ENCODE measurements around the gene NUDT1. TPM values are rescaled to one million over a fixed set of nuclear protein-coding genes. Genes with fewer than 3 reads are reported as not detected.
"Not testable (repeated sequence)": the region's sequence is repeated elsewhere in the genome, so short reads cannot be mapped to it uniquely, and the experiment has no call there.

NUDT1 gene
- total and polyA plus RNA-seq, 4 donors = 14.1 to 38.1 (median 33.2) TPM

- no peaks in the 10 kb centered on the region for H3K4me1 ChIP-seq (ENCODE audit: control insufficient read depth, insufficient read depth, low read length)
- no peaks in the 10 kb centered on the region for H3K9me3 ChIP-seq (ENCODE audit: control insufficient read depth, insufficient read depth, low read length)
- DNase-seq (ENCODE audit: low read depth in 4 of 6, low spot score in 6 of 6) = peak in 1 of 6 donors; percentile 28
- no peak overlapping the region for H3K4me3 ChIP-seq (ENCODE audit: low read depth, low read length)
- WGBS (ENCODE audit: insufficient coverage) = 100% methylated on average over 1 of the region's 5 CpGs
- no peak overlapping the region for H3K27ac ChIP-seq (ENCODE audit: low read depth, low read length)
- peaks cover 75% of the 10 kb centered on the region for H3K36me3 ChIP-seq (ENCODE audit: control insufficient read depth, insufficient read depth, low read length)
- H3K27me3 ChIP-seq (ENCODE audit: control insufficient read depth, insufficient read depth, low read length) = no peaks in the 10 kb centered on the region
Measured at GRCh38 chr7:2260820-2261219, 18.8 kb downstream of the NUDT1 start.

DNA sequence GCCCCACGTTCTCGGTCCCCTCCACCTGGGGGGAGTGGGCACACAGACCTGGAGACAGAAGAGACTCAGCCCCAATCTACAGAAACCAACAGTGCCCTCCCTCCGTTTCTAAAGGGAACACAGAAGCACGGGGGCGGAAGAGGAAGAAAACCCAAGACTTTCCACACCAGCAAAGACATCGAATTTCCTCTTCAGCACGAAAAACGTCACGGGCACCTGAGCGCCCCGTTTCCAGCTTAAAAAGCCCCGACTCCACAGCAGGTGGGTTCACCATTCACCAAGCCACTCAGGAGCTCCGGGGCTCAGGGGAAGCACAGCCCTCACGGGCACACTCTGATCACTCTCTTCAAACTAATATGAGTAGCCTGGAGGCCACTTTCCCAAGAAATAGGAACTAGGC, 19.6 kb downstream of the NUDT1 start:
- H3K4me1 ChIP-seq (ENCODE audit: control insufficient read depth, insufficient read depth, low read length) = no peaks in the 10 kb centered on the region
- H3K9me3 ChIP-seq (ENCODE audit: control insufficient read depth, insufficient read depth, low read length) = no peaks in the 10 kb centered on the region
- H3K27me3 ChIP-seq (ENCODE audit: control insufficient read depth, insufficient read depth, low read length) = no peaks in the 10 kb centered on the region
- peaks cover 67% of the 10 kb centered on the region for H3K36me3 ChIP-seq (ENCODE audit: control insufficient read depth, insufficient read depth, low read length)
- WGBS (ENCODE audit: insufficient coverage) = 90% methylated on average over 14 of the region's 14 CpGs
- DNase-seq (ENCODE audit: low read depth in 4 of 6, low spot score in 6 of 6) = no peak
- H3K4me3 ChIP-seq (ENCODE audit: low read depth, low read length) = no peak overlapping the region
- no peak overlapping the region for H3K27ac ChIP-seq (ENCODE audit: low read depth, low read length)

- H3K9me3 ChIP-seq (ENCODE audit: control insufficient read depth, insufficient read depth, low read length) = no peaks in the 10 kb centered on the region
- no peak overlapping the region for H3K4me3 ChIP-seq (ENCODE audit: low read depth, low read length)
- no peak for DNase-seq (ENCODE audit: low read depth in 4 of 6, low spot score in 6 of 6)
- H3K36me3 ChIP-seq (ENCODE audit: control insufficient read depth, insufficient read depth, low read length) = peaks cover 55% of the 10 kb centered on the region
- H3K4me1 ChIP-seq (ENCODE audit: control insufficient read depth, insufficient read depth, low read length) = no peaks in the 10 kb centered on the region
- 92% methylated on average over 18 of the region's 18 CpGs for WGBS (ENCODE audit: insufficient coverage)
- no peaks in the 10 kb centered on the region for H3K27me3 ChIP-seq (ENCODE audit: control insufficient read depth, insufficient read depth, low read length)
- no peak overlapping the region for H3K27ac ChIP-seq (ENCODE audit: low read depth, low read length)
Measured at GRCh38 chr7:2263176-2263575, 21.1 kb downstream of the NUDT1 start.

DNA sequence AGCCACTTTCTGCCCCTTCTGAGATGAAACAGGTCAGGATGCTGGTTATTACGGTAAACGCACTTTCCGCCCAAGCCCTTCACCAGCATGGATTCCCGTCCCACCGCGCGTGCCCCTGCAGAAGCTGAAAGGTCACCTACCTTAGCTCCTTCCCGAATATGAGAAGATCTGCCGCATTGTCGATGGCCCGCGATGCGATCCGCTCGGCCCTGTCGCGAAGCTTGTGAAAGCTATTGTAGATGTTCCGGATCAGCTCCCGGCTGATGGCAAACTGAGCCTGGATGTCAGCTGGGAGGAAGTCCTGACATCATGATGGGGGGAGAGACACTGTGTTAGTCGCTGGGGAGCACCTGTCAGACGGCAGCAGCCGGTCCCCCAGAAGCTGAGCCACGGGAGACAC, 22.1 kb downstream of the NUDT1 start:
- Histone ChIP-seq H3K9me3 (ENCODE audit: control insufficient read depth, insufficient read depth, low read length) (no peaks in the 10 kb centered on the region), H3K27me3 (ENCODE audit: control insufficient read depth, insufficient read depth, low read length) (no peaks in the 10 kb centered on the region), H3K4me3 (ENCODE audit: low read depth, low read length) (no peak overlapping the region), H3K27ac (ENCODE audit: low read depth, low read length) (no peak overlapping the region), H3K4me1 (ENCODE audit: control insufficient read depth, insufficient read depth, low read length) (no peaks in the 10 kb centered on the region), H3K36me3 (ENCODE audit: control insufficient read depth, insufficient read depth, low read length) (peaks cover 45% of the 10 kb centered on the region)
- DNase-seq (ENCODE audit: low read depth in 4 of 6, low spot score in 6 of 6) = no peak
- 96% methylated on average over 23 of the region's 23 CpGs for WGBS (ENCODE audit: insufficient coverage)

GRCh38 chr7:2266911-2267310, 24.9 kb downstream of the NUDT1 start:
- Histone ChIP-seq H3K9me3 (ENCODE audit: control insufficient read depth, insufficient read depth, low read length) (no peaks in the 10 kb centered on the region), H3K4me3 (ENCODE audit: low read depth, low read length) (no peak overlapping the region), H3K27me3 (ENCODE audit: control insufficient read depth, insufficient read depth, low read length) (no peaks in the 10 kb centered on the region), H3K36me3 (ENCODE audit: control insufficient read depth, insufficient read depth, low read length) (peaks cover 58% of the 10 kb centered on the region), H3K4me1 (ENCODE audit: control insufficient read depth, insufficient read depth, low read length) (peaks cover 9% of the 10 kb centered on the region), H3K27ac (ENCODE audit: low read depth, low read length) (no peak overlapping the region)
- WGBS (ENCODE audit: insufficient coverage) = 95% methylated on average over 7 of the region's 10 CpGs
- no peak for DNase-seq (ENCODE audit: low read depth in 4 of 6, low spot score in 6 of 6)

DNA sequence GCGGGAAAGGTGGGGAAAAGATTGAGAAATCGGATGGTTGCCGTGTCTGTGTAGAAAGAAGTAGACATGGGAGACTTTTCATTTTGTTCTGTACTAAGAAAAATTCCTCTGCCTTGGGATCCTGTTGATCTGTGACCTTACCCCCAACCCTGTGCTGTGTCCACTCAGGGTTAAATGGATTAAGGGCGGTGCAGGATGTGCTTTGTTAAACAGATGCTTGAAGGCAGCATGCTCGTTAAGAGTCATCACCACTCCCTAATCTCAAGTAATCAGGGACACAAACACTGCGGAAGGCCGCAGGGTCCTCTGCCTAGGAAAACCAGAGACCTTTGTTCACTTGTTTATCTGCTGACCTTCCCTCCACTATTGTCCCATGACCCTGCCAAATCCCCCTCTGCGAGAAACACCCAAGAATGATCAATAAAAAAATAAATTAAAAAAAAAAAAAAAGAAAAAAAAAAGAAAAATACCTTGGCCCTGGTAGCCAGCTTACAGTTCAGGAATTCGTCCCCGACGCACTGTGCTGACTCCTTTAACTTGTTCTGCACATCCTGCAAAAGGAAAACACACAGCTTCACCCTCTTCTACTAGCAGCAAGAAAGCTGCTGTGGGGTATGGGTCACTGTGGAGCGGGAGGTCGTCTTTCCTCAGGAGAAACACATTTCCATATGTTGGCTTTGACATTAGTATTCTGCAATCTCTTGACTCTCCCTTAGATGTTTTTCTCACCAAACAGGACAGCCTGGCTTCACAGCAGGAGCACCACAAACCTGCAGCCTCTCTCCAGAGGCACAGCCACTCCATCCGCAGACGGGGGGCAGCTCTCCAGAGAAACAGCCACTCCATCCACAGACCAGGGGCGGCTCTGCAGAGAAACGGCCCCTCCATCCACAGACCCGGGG, 27.3 kb downstream of the NUDT1 start:
- 63% methylated on average over 7 of the region's 18 CpGs for WGBS (ENCODE audit: insufficient coverage)
- H3K4me3 ChIP-seq (ENCODE audit: low read depth, low read length); H3K9me3 ChIP-seq (ENCODE audit: control insufficient read depth, insufficient read depth, low read length); DNase-seq (ENCODE audit: low read depth in 4 of 6, low spot score in 6 of 6); H3K27me3 ChIP-seq (ENCODE audit: control insufficient read depth, insufficient read depth, low read length); H3K4me1 ChIP-seq (ENCODE audit: control insufficient read depth, insufficient read depth, low read length): not testable (repeated sequence)
- H3K27ac ChIP-seq (ENCODE audit: low read depth, low read length) = peak overlapping the region; percentile 40
- H3K36me3 ChIP-seq (ENCODE audit: control insufficient read depth, insufficient read depth, low read length) = peaks cover 50% of the 10 kb centered on the region

GRCh38 chr7:2269991-2270460, 28.0 kb downstream of the NUDT1 start:
- Histone ChIP-seq H3K9me3 (ENCODE audit: control insufficient read depth, insufficient read depth, low read length) (no peaks in the 10 kb centered on the region), H3K4me1 (ENCODE audit: control insufficient read depth, insufficient read depth, low read length) (peaks cover 9% of the 10 kb centered on the region), H3K27me3 (ENCODE audit: control insufficient read depth, insufficient read depth, low read length) (no peaks in the 10 kb centered on the region), H3K4me3 (ENCODE audit: low read depth, low read length) (no peak overlapping the region), H3K36me3 (ENCODE audit: control insufficient read depth, insufficient read depth, low read length) (peaks cover 51% of the 10 kb centered on the region), H3K27ac (ENCODE audit: low read depth, low read length) (peak overlapping the region; percentile 40)
- WGBS (ENCODE audit: insufficient coverage) = 84% methylated on average over 9 of the region's 10 CpGs
- DNase-seq (ENCODE audit: low read depth in 4 of 6, low spot score in 6 of 6) = no peak

DNA sequence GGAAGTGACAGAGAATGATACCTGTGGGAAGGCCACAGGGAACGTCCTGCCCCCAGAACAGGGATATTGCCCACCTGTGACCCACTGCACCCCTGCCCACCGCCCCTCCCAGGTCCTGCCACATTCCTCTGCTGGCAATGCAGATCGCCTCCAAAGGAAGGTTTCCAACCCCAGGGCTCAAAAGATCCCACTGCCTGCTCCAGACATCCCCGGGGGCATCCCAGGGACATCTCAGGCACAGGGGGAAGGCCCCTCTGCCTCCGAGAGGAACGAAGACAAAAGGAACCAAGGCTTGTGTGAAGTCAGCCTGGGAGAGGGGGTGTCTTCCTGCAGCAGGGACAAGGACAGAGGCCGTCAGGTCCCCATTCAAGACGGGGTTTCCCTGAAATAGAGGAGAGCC, 28.5 kb downstream of the NUDT1 start:
- Histone ChIP-seq H3K27ac (ENCODE audit: low read depth, low read length) (no peak overlapping the region), H3K36me3 (ENCODE audit: control insufficient read depth, insufficient read depth, low read length) (peaks cover 48% of the 10 kb centered on the region), H3K4me3 (ENCODE audit: low read depth, low read length) (no peak overlapping the region), H3K4me1 (ENCODE audit: control insufficient read depth, insufficient read depth, low read length) (peaks cover 9% of the 10 kb centered on the region), H3K27me3 (ENCODE audit: control insufficient read depth, insufficient read depth, low read length) (no peaks in the 10 kb centered on the region), H3K9me3 (ENCODE audit: control insufficient read depth, insufficient read depth, low read length) (no peaks in the 10 kb centered on the region)
- WGBS (ENCODE audit: insufficient coverage) = 86% methylated on average over 7 of the region's 8 CpGs
- no peak for DNase-seq (ENCODE audit: low read depth in 4 of 6, low spot score in 6 of 6)

- H3K9me3 ChIP-seq (ENCODE audit: control insufficient read depth, insufficient read depth, low read length) = no peaks in the 10 kb centered on the region
- peaks cover 56% of the 10 kb centered on the region for H3K36me3 ChIP-seq (ENCODE audit: control insufficient read depth, insufficient read depth, low read length)
- DNase-seq (ENCODE audit: low read depth in 4 of 6, low spot score in 6 of 6) = no peak
- H3K27ac ChIP-seq (ENCODE audit: low read depth, low read length) = no peak overlapping the region
- WGBS (ENCODE audit: insufficient coverage) = 86% methylated on average over 27 of the region's 27 CpGs
- H3K27me3 ChIP-seq (ENCODE audit: control insufficient read depth, insufficient read depth, low read length) = no peaks in the 10 kb centered on the region
- H3K4me1 ChIP-seq (ENCODE audit: control insufficient read depth, insufficient read depth, low read length) = peaks cover 9% of the 10 kb centered on the region
- no peak overlapping the region for H3K4me3 ChIP-seq (ENCODE audit: low read depth, low read length)
Measured at GRCh38 chr7:2271273-2272026, 29.4 kb downstream of the NUDT1 start.
